Choroid plexus epithelial cell (primary cell): Measurements from ENCODE around the gene AGT.

Source experiments
- DNase-seq: peaks from one replicate; pipeline ENCODE4 v3.0.0-alpha.2; 2010; ENCODE audit warnings: low read depth
- H3K4me3 ChIP-seq: 2 replicates; pipeline ENCODE4 v1.5.1; 2011; ENCODE audit warnings: low read depth, mild to moderate bottlenecking, control low read depth, low read length, moderate library complexity
- CTCF ChIP-seq: conservative IDR thresholded peaks from 2 replicates; pipeline ENCODE4 v1.5.1; 2011; ENCODE audit warnings: low read depth, mild to moderate bottlenecking, control low read depth, inconsistent platforms, low read length, moderate library complexity

AGT gene

GRCh38 chr1:230706020-230706699 is 7.8 kb downstream of the AGT start:
- no peak for TF ChIP-seq CTCF
- no peak overlapping the region for H3K4me3 ChIP-seq
- DNase-seq, result no peak

- no peak for TF ChIP-seq CTCF
Measured at GRCh38 chr1:230705289-230706019, 8.5 kb downstream of the AGT start.

GRCh38 chr1:230704830-230705229 is 9.1 kb downstream of the AGT start:
- TF ChIP-seq CTCF, result no peak
- H3K4me3 ChIP-seq, result no peak overlapping the region
- no peak for DNase-seq

More at GRCh38 chr1:230705289-230706019, 8.5 kb downstream of the AGT start:
- no peak overlapping the region for H3K4me3 ChIP-seq
- no peak for DNase-seq

- TF ChIP-seq CTCF, result no peak
- no peak for DNase-seq
- no peak overlapping the region for H3K4me3 ChIP-seq
Measured at GRCh38 chr1:230703679-230704385, 10.1 kb downstream of the AGT start.

- TF ChIP-seq CTCF, result no peak
- H3K4me3 ChIP-seq, result no peak overlapping the region
Measured at GRCh38 chr1:230702934-230703678, 10.8 kb downstream of the AGT start.

GRCh38 chr1:230701895-230702768 is 11.8 kb downstream of the AGT start:
- no peak overlapping the region for H3K4me3 ChIP-seq
- DNase-seq, result no peak
- no peak for TF ChIP-seq CTCF

More at GRCh38 chr1:230702934-230703678, 10.8 kb downstream of the AGT start:
- DNase-seq, result no peak
